ENCODE results near the gene ECSCR.
"Not testable (repeated sequence)": the region's sequence is repeated elsewhere in the genome, so short reads cannot be mapped to it uniquely, and the experiment has no call there.

Gene ECSCR

GRCh38 chr5:139443831-139444453, 18.6 kb downstream of the ECSCR start:
- DNase-seq: peak; percentile 34

DNA sequence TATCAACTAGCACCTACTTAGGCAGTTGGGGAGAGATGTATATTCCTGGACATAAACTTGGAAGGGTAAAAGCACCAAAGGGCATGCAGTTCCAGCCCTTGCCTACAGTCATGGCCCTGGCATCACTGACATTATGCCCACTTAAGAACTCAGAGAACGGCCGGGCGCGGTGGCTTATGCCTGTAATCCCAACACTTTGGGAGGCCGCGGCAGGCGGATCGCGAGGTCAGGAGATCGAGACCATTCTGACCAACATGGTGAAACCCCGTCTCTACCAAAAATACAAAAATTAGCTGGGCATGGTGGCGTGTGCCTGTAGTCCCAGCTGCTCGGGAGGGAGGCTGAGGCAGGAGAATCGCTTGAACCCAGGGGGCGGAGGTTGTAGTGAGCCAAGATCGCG, 22.1 kb downstream of the ECSCR start:
- DNase-seq: not testable (repeated sequence)

- DNase-seq: peak; percentile 97
Observed at GRCh38 chr5:139439013-139439903, 23.3 kb downstream of the ECSCR start, which contains the start of gene DNAJC18. DNAJC18 (minus strand) TSS chr5:139439525; CDS start chr5:139439445, 80 bp downstream.

- DNase-seq: no peak
Observed at GRCh38 chr5:139438707-139439012, 23.9 kb downstream of the ECSCR start.

DNA sequence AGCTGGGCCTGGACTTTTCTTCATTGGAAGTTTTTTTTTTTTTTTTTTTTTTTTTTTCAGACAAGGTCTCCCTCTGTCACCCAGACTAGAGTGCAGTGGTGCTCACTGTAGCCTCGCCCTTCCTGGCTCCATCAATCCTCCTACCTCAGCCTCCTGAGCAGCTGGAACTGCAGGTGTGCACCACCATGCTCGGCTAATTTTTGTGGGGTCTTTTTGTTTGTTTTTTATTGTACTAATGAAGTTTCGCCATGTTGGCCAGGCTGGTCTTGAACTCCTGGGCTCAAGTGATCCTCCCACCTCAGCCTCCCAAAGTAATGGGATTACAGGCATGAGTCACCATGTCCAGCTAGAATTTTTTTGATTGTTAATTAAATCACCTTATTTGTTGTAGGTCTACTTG, 26.9 kb downstream of the ECSCR start:
- DNase-seq: peak; percentile 5

DNA sequence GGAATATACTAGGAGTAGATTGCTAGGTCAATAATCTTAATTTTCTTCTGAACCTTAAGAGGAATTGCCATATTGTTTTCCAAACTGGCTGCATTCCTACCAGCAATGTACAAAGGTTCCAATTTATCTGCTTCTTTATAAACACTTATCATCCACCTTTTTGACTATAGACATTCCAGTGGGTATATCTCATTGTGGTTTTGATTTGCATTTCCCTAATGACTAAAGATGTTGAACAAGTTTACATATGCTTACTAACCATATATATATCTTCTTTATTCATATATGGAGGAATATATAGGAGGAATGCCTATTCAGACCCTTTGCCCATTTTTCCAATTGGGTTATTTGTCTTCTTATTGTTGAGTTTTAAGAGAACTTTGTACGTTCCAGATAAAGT, 30.8 kb downstream of the ECSCR start:
- no peak for DNase-seq

- DNase-seq: no peak
Observed at GRCh38 chr5:139430015-139430414, 32.5 kb downstream of the ECSCR start.

DNA sequence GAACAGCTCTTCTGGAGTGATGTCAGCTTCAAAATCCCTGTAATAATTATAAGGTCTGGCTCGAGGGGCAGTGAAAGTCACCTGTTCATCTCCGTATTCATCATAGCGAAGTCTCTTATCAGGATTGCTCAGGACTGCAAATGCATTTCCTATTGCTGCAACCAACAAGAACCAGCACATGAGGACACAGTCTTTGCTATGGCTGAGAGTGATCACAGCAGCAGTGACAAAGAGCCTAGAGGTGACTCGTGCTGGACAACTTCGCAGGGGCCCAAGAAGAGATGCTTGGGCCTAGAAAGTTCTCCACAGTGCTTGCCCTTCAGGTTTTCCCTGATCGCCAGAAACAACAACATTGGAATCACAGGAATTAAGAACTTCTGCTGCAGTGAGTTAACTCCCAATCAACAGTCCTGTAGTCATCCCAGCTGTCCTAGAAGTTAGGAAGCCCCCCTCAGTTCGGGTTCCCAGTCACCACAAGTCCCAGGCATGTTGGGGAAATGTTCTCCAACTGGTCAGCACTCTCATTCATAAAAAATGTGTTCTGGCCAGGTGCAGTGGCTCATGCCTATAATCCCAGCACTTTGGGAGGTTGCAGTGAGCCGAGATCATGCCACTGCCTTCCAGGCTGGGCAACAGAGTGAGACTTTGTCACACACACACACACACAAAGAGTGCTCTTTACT, 36.2 kb downstream of the ECSCR start:
- no peak for DNase-seq

GRCh38 chr5:139425497-139425896, 37.0 kb downstream of the ECSCR start:
- no peak for DNase-seq

GRCh38 chr5:139422307-139422893, 40.1 kb downstream of the ECSCR start:
- peak; percentile 76 for DNase-seq

GRCh38 chr5:139419226-139420192, 43.0 kb downstream of the ECSCR start:
- DNase-seq: no peak

DNA sequence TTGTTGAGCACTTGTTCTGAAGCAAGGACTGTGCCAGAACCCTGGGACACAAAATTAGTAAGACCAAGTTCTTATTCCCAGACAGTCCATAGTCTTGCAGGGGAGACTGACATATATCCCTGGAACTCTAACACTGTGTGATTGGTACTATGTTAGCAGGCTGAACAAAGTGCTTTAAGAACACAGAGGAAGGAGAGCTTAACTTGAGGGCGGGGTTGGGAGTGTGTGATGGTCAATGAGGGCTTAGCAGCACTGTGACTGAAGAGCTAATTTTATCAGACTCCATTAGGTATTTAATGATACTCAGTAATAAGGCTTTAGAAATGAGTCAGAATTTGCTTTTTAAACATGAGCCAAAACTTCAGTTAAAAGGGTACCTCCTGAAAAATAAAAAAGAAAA, 43.8 kb downstream of the ECSCR start:
- DNase-seq: no peak

- no peak for DNase-seq
Observed at GRCh38 chr5:139417214-139417613, 45.3 kb downstream of the ECSCR start.

DNA sequence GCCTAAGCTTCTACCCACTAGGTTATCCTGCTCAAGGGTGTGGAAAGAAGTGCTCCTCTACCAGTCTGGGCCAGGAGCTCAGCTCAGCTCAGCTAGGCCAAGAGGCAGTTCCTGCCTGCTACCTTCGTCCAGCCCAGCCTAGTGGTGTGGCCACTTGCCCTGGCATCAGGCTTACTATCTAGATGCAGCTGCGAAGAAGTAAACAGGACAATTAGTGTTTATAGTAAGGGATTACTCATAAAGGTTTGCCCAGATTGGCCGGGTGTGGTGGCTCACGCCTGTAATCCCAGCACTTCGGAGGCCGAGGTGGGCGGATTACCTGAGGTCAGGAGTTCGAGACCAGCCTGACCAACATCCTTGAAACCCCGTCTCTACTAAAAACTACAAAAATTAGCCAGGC, 45.9 kb downstream of the ECSCR start:
- DNase-seq: no peak

GRCh38 chr5:139415869-139416268, 46.7 kb downstream of the ECSCR start:
- no peak for DNase-seq

GRCh38 chr5:139415221-139415861, 47.2 kb downstream of the ECSCR start:
- DNase-seq: no peak

- no peak for DNase-seq
Observed at GRCh38 chr5:139414581-139415130, 47.9 kb downstream of the ECSCR start.

- DNase-seq: no peak
Observed at GRCh38 chr5:139413963-139414362, 48.6 kb downstream of the ECSCR start.

DNA sequence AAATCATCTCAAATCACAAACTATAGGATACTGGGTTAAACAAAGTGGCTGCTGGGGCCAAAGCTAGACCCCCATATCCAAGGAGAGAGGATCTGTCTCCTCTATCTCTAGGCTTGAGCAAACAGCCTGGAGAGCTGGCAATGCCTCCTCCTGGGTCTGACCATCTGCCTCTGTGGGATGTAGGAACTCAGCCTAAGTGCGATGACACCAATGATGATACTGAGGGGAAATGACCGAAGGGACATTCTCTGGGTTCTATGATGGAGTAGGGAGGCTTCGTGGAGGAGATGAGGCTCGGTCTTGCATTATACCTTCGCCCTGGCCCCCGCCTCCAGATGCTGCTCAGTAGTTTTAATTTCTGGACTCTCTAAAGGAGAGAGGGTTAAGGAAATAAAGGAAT, 49.4 kb downstream of the ECSCR start:
- no peak for DNase-seq

DNA sequence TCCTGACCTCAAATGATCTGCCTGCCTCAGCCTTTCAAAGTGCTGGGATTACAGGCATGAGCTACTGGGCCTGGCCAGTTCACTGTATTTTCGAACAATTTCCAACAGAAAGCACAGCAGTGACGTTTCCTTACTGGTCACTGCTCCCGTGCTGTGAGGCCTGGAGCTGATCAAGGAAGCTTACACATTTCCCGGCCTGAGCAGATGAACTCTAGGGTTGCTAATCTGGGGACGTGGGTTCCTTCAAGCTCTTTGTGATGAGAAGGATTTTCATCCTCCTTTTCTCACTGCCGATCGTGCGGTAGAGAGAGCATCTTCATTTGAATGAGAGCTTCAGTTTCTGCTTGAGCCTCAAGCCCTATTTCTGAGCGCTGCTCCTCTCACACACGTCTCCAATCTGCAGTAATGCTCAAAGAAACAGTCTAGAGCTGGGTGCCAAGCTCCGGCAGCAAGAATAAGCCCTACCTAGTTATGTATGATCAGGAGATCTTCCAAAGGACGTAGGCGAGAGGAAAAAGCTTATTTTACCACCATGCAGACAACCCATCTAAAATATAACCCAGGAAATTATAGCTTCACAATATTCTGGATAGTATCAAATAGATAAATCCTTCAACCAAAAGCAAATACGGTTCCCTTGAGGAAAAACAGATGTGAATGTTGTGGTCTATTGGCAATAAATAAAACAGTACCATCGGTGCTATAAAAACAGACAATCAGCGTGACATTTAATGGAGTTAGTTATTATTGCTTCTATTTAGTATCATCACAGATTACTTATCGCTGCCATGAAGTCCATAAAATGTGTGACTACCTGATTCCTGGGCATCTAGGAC, 51.3 kb downstream of the ECSCR start:
- DNase-seq: no peak

Data from NCI-H82 (cell line).